Measurements from ENCODE around the gene NR1H3. TPM values are rescaled to one million over a fixed set of nuclear protein-coding genes. Genes with fewer than 3 reads are reported as not detected.

NR1H3 gene
- total RNA-seq, 4 donors from 2014 or later: 14.5 to 21.0 (median 16.1) TPM

DNA sequence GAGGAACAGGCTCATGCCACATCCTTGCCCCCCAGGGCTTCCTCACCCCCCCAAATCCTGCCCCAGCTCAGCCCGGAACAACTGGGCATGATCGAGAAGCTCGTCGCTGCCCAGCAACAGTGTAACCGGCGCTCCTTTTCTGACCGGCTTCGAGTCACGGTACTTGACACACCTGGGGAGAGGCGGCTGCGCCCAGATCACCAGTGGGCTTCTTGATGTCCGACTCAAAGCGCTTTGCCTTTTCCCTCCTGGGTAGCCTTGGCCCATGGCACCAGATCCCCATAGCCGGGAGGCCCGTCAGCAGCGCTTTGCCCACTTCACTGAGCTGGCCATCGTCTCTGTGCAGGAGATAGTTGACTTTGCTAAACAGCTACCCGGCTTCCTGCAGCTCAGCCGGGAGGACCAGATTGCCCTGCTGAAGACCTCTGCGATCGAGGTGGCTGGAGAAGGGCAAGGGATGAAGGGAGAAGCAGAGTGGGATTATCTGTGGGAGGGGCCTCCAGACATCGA lies 3.5 kb downstream of the NR1H3 start:
- H3K4me3 ChIP-seq: no peak overlapping the region
- H3K27ac ChIP-seq: no peak overlapping the region
- 78% methylated on average over 5 of the region's 22 CpGs; no CpG with 5 or more reads in 1 of the 2 donors for WGBS, 2 donors (ENCODE audit: low coverage in 1 of 2)
- H3K9me3 ChIP-seq: no peaks in the 10 kb centered on the region
- H3K4me1 ChIP-seq: peaks cover 0 to 37% (median 26%) of the 10 kb centered on the region in 3 donors
- peaks cover 0 to 14% of the 10 kb centered on the region in 2 donors for H3K36me3 ChIP-seq
- no peak for ATAC-seq
- H3K27me3 ChIP-seq: no peaks in the 10 kb centered on the region
- TF ChIP-seq POLR2A (IDR thresholded peaks at IDR 0.05): no peak
- TF ChIP-seq EP300 (IDR thresholded peaks at IDR 0.05): no peak
- TF ChIP-seq, protein P1, sequence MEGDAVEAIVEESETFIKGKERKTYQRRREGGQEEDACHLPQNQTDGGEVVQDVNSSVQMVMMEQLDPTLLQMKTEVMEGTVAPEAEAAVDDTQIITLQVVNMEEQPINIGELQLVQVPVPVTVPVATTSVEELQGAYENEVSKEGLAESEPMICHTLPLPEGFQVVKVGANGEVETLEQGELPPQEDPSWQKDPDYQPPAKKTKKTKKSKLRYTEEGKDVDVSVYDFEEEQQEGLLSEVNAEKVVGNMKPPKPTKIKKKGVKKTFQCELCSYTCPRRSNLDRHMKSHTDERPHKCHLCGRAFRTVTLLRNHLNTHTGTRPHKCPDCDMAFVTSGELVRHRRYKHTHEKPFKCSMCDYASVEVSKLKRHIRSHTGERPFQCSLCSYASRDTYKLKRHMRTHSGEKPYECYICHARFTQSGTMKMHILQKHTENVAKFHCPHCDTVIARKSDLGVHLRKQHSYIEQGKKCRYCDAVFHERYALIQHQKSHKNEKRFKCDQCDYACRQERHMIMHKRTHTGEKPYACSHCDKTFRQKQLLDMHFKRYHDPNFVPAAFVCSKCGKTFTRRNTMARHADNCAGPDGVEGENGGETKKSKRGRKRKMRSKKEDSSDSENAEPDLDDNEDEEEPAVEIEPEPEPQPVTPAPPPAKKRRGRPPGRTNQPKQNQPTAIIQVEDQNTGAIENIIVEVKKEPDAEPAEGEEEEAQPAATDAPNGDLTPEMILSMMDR (IDR thresholded peaks at IDR 0.05): no peak
- TF ChIP-seq POLR2AphosphoS5 (IDR thresholded peaks at IDR 0.05): no peak

DNA sequence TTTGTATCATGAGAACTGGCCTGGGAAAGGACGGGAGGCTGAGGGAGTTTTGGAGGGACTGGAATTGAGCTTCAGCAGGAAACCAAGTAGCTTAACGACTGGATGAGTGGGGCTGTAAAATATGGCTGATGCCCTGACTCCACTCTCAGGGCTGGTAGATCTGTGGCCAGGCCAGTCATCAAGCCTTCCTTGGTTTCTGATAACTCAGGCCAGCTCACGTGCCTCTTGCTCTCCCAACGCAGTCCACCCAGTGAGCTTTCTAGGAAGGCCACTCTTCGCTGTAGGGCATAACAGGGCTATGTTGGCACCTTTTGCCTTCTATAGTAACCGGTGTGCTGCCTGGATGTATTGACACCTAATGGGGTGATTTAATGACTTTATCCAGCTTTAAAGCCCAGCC lies 6.3 kb downstream of the NR1H3 start:
- 79% methylated on average over 4 of the region's 6 CpGs; no CpG with 5 or more reads in 1 of the 2 donors for WGBS, 2 donors (ENCODE audit: low coverage in 1 of 2)
- Histone ChIP-seq H3K9me3 (no peaks in the 10 kb centered on the region), H3K36me3 (peaks cover 0 to 14% of the 10 kb centered on the region in 2 donors), H3K4me3 (no peak overlapping the region), H3K4me1 (peaks cover 0 to 26% (median 11%) of the 10 kb centered on the region in 3 donors), H3K27me3 (no peaks in the 10 kb centered on the region), H3K27ac (no peak overlapping the region)
- TF ChIP-seq POLR2AphosphoS5 (IDR thresholded peaks at IDR 0.05) (no peak), EP300 (IDR thresholded peaks at IDR 0.05) (no peak), POLR2A (IDR thresholded peaks at IDR 0.05) (no peak)
- TF ChIP-seq, protein P1 (IDR thresholded peaks at IDR 0.05): no peak
- ATAC-seq: no peak

DNA sequence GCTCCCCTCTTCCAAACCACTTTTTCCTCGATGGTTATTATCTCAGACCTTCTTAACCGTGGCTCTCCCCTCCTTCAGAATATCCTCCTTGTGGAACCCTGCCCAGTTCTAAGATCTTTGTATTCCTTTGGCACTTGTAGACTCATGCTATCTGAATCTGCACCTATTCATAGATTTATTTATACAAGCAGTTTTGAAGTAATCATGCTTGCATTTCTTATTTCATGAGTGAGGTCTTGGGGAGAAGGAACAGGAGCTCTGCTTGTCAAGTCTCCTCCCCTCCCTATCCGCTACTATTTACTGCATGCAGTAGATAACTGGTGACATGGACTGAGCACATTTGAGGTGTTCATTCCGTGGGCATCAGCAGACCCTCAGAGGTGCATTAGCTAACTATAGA lies 6.7 kb downstream of the NR1H3 start:
- H3K36me3 ChIP-seq: peaks cover 0 to 14% of the 10 kb centered on the region in 2 donors
- no peaks in the 10 kb centered on the region for H3K9me3 ChIP-seq
- no peak overlapping the region for H3K27ac ChIP-seq
- no peaks in the 10 kb centered on the region for H3K27me3 ChIP-seq
- TF ChIP-seq POLR2AphosphoS5 (IDR thresholded peaks at IDR 0.05) (no peak), POLR2A (IDR thresholded peaks at IDR 0.05) (no peak), EP300 (IDR thresholded peaks at IDR 0.05) (no peak)
- TF ChIP-seq, protein P1 (IDR thresholded peaks at IDR 0.05): no peak
- no peak overlapping the region for H3K4me3 ChIP-seq
- ATAC-seq: no peak
- 61 to 94% methylated on average over 3 to 4 of the region's 4 CpGs for WGBS, 2 donors (ENCODE audit: low coverage in 1 of 2)
- peaks cover 0 to 24% (median 8%) of the 10 kb centered on the region in 3 donors for H3K4me1 ChIP-seq

DNA sequence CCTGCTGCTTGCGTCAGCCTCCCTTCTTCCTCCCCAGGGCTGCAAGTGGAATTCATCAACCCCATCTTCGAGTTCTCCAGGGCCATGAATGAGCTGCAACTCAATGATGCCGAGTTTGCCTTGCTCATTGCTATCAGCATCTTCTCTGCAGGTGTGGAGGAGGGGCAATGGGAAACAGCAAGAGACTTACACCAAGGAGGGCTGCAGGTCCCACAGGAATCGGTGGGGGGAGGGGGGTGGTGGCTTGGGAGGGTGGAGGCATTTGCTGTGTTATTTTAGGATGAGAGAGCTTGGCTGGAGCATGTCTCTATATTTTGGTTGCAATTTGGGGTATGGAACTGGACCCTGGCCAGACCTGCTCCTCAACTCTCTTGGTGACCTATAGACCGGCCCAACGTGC lies 10.1 kb downstream of the NR1H3 start:
- Histone ChIP-seq H3K4me3 (no peak overlapping the region), H3K27ac (peak overlapping the region in 2 of 4 donors; percentile 94 to 98), H3K9me3 (no peaks in the 10 kb centered on the region), H3K4me1 (peaks cover 0 to 46% (median 19%) of the 10 kb centered on the region in 3 donors), H3K36me3 (no peaks in the 10 kb centered on the region), H3K27me3 (no peaks in the 10 kb centered on the region)
- ATAC-seq: no peak
- TF ChIP-seq EP300 (IDR thresholded peaks at IDR 0.05) (no peak), POLR2A (IDR thresholded peaks at IDR 0.05) (no peak), POLR2AphosphoS5 (IDR thresholded peaks at IDR 0.05) (no peak)
- TF ChIP-seq, protein P1 (IDR thresholded peaks at IDR 0.05): no peak
- WGBS, 2 donors (ENCODE audit: low coverage in 1 of 2): 69% methylated on average over 4 of the region's 6 CpGs; no CpG with 5 or more reads in 1 of the 2 donors

DNA sequence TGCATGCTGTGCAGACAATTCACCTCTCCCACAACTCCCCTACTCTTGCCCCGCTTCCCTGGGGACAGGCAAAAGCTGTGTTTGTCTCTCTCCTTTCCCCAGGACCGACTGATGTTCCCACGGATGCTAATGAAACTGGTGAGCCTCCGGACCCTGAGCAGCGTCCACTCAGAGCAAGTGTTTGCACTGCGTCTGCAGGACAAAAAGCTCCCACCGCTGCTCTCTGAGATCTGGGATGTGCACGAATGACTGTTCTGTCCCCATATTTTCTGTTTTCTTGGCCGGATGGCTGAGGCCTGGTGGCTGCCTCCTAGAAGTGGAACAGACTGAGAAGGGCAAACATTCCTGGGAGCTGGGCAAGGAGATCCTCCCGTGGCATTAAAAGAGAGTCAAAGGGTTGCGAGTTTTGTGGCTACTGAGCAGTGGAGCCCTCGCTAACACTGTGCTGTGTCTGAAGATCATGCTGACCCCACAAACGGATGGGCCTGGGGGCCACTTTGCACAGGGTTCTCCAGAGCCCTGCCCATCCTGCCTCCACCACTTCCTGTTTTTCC lies 10.7 kb downstream of the NR1H3 start:
- no peaks in the 10 kb centered on the region for H3K27me3 ChIP-seq
- H3K27ac ChIP-seq: peak overlapping the region; percentile 85 to 99 (median 96)
- peaks cover 0 to 51% (median 19%) of the 10 kb centered on the region in 3 donors for H3K4me1 ChIP-seq
- H3K9me3 ChIP-seq: no peaks in the 10 kb centered on the region
- no peaks in the 10 kb centered on the region for H3K36me3 ChIP-seq
- H3K4me3 ChIP-seq: peak overlapping the region in 1 of 2 donors; percentile 96
- no peak for ATAC-seq
- no peak for TF ChIP-seq POLR2AphosphoS5 (IDR thresholded peaks at IDR 0.05)
- no peak for TF ChIP-seq EP300 (IDR thresholded peaks at IDR 0.05)
- TF ChIP-seq, protein P1 (IDR thresholded peaks at IDR 0.05): no peak
- TF ChIP-seq POLR2A (IDR thresholded peaks at IDR 0.05): no peak
- WGBS, 2 donors (ENCODE audit: low coverage in 1 of 2): 22 to 51% methylated on average over 3 to 13 of the region's 13 CpGs
